MM.1S (cell line): ENCODE measurements around the gene STAT3.

Source experiments
- DNase-seq: peaks from one replicate; pipeline ENCODE4 v3.0.0-alpha.2; 2015
- H2AFZ ChIP-seq: fragments of 300-600 bp; sonication (generic); 2 replicates; pipeline ENCODE4 v1.6.0; 2016; ENCODE audit warnings: antibody characterized with exemption, low read length
- H3F3A ChIP-seq: fragments of 300-600 bp; sonication (generic); 2 replicates; pipeline ENCODE4 v1.6.1; 2016; ENCODE audit warnings: mild to moderate bottlenecking, antibody characterized with exemption, low read length, moderate library complexity, mixed read lengths; ENCODE audit not compliant: insufficient read depth
- H3K27ac ChIP-seq: fragments of 300-600 bp; sonication (generic); 2 replicates; pipeline ENCODE4 v1.5.1; 2016; ENCODE audit warnings: mild to moderate bottlenecking, low read length
- H3K27me3 ChIP-seq: fragments of 300-600 bp; sonication (generic); replicated peaks from 2 replicates; pipeline ENCODE4 v1.6.0; 2016; ENCODE audit warnings: low read length; ENCODE audit not compliant: insufficient read depth
- H3K36me3 ChIP-seq: fragments of 300-600 bp; sonication (generic); replicated peaks from 2 replicates; pipeline ENCODE4 v1.6.1; 2016; ENCODE audit warnings: mild to moderate bottlenecking, low read length, mixed read lengths; ENCODE audit not compliant: insufficient read depth
- H3K4me1 ChIP-seq: fragments of 300-600 bp; sonication (generic); 2 replicates; pipeline ENCODE4 v1.6.1; 2016; ENCODE audit warnings: low read length, mixed read lengths
- H3K4me2 ChIP-seq: fragments of 300-600 bp; sonication (generic); 2 replicates; pipeline ENCODE4 v1.6.0; 2016; ENCODE audit warnings: low read depth, low read length
- H3K4me3 ChIP-seq: fragments of 300-600 bp; sonication (generic); 2 replicates; pipeline ENCODE4 v1.5.1; 2016; ENCODE audit warnings: low read length, mixed read lengths
- H3K79me2 ChIP-seq: fragments of 300-600 bp; sonication (generic); 2 replicates; pipeline ENCODE4 v1.6.1; 2016; ENCODE audit warnings: mixed run types, low read length, mixed read lengths
- H3K9ac ChIP-seq: fragments of 300-600 bp; sonication (generic); 2 replicates; pipeline ENCODE4 v1.6.1; 2016; ENCODE audit warnings: low read length, mixed read lengths
- H3K9me2 ChIP-seq: fragments of 300-600 bp; sonication (generic); replicated peaks from 2 replicates; pipeline ENCODE4 v1.6.1; 2016; ENCODE audit warnings: mild to moderate bottlenecking, low read length, mixed read lengths; ENCODE audit not compliant: insufficient read depth
- H3K9me3 ChIP-seq: fragments of 300-600 bp; sonication (generic); replicated peaks from 2 replicates; pipeline ENCODE4 v1.6.1; 2016; ENCODE audit warnings: mild to moderate bottlenecking, low read length, mixed read lengths; ENCODE audit not compliant: insufficient read depth
- H4K20me1 ChIP-seq: fragments of 300-600 bp; sonication (generic); 2 replicates; pipeline ENCODE4 v1.6.1; 2016; ENCODE audit warnings: mild to moderate bottlenecking, low read length, moderate library complexity, mixed read lengths; ENCODE audit not compliant: insufficient read depth
- CTCF ChIP-seq: fragments of 300-600 bp; sonication (generic); IDR thresholded peaks from 2 replicates; pipeline ENCODE4 v1.5.1; 2016; ENCODE audit warnings: antibody characterized with exemption, low read length, mixed read lengths
- EZH2 ChIP-seq: fragments of 300-600 bp; sonication (generic); optimal IDR thresholded peaks from 2 replicates; pipeline ENCODE3; 2017; ENCODE audit warnings: low read depth, mild to moderate bottlenecking, antibody characterized with exemption, low read length, mixed read lengths
- EZH2phosphoT487 ChIP-seq: fragments of 300-600 bp; sonication (generic); IDR thresholded peaks from 2 replicates; pipeline ENCODE4 v1.6.1; 2018; ENCODE audit warnings: antibody characterized with exemption, low read length

The STAT3 gene

DNA sequence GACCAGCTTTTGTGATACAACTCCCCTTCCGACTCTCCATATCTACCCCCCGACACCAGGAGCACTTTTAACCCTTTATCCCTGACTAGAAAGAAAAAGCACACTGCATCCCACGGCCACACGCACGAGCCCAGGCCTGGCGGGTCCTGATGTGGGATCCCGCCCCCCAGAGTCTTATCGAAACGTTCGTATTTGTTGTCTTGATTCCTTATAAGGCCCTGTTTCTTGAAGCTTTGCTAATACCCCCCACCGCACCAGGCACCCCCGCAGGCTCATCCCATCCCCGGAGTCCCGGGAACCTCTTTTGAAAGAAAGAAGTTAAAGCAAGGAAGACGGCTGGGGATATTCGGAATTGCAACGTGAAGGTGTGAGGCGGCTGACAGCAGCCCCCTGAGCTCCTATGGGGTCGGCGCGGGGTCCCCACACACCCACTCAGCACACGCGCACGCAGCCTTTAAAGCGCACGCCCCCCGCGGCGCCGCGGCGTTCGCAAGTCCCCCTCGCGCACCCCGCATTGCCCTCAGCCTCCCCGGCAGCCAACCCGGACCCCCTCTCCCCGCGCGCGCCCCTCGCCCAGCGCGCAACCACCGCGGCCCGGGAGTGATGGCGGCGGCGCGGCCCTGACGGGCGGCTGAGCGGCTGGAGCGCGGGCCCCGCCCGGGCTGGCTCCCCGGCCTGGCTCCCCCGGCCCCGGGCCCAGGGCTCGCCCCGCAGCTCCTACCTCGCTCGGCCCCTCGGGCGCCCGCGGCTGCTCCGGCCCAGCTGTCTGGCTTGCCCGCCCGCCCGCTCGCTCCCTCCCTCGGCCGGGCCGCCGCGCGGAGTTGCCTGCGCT, 112.5 kb downstream of the STAT3 start:
- Histone ChIP-seq H4K20me1 (no peaks in the 10 kb centered on the region), H3K4me3 (peak overlapping the region; percentile 87), H3K36me3 (no peaks in the 10 kb centered on the region), H3K9me3 (no peaks in the 10 kb centered on the region), H3F3A (no peaks in the 10 kb centered on the region), H3K9me2 (no peaks in the 10 kb centered on the region), H3K4me1 (no peaks in the 10 kb centered on the region), H3K27me3 (no peaks in the 10 kb centered on the region), H2AFZ (peak overlapping the region; percentile 80), H3K79me2 (peaks cover 27% of the 10 kb centered on the region), H3K27ac (no peak overlapping the region), H3K9ac (peak overlapping the region; percentile 65; the same call in 1 of the 2 replicates), H3K4me2 (peak overlapping the region; percentile 95)
- DNase-seq = no peak
- TF ChIP-seq EZH2 = no peak
- TF ChIP-seq CTCF = no peak
- TF ChIP-seq EZH2phosphoT487 = no peak

GRCh38 chr17:42274812-42275526, 113.3 kb downstream of the STAT3 start:
- Histone ChIP-seq H3K79me2 (peaks cover 27% of the 10 kb centered on the region), H4K20me1 (no peaks in the 10 kb centered on the region), H3K4me2 (peak overlapping the region; percentile 95), H3K27me3 (no peaks in the 10 kb centered on the region), H3F3A (no peaks in the 10 kb centered on the region), H3K4me3 (peak overlapping the region; percentile 87), H2AFZ (peak overlapping the region; percentile 80; the same call in 1 of the 2 replicates), H3K9ac (peak overlapping the region; percentile 65; the same call in 1 of the 2 replicates), H3K36me3 (no peaks in the 10 kb centered on the region), H3K4me1 (no peaks in the 10 kb centered on the region), H3K9me2 (no peaks in the 10 kb centered on the region), H3K9me3 (no peaks in the 10 kb centered on the region), H3K27ac (no peak overlapping the region)
- DNase-seq = no peak
- TF ChIP-seq EZH2phosphoT487 = no peak
- TF ChIP-seq CTCF = no peak
- no peak for TF ChIP-seq EZH2

GRCh38 chr17:42274253-42274542, 114.0 kb downstream of the STAT3 start:
- Histone ChIP-seq H3K4me2 (no peak overlapping the region), H3K4me1 (no peaks in the 10 kb centered on the region), H3K27ac (no peak overlapping the region), H3K79me2 (peaks cover 27% of the 10 kb centered on the region), H3K9me2 (no peaks in the 10 kb centered on the region), H3K9ac (no peak overlapping the region), H3K36me3 (no peaks in the 10 kb centered on the region), H4K20me1 (no peaks in the 10 kb centered on the region), H3K9me3 (no peaks in the 10 kb centered on the region), H2AFZ (no peak overlapping the region), H3F3A (no peaks in the 10 kb centered on the region), H3K4me3 (no peak overlapping the region), H3K27me3 (no peaks in the 10 kb centered on the region)
- TF ChIP-seq CTCF = no peak
- no peak for TF ChIP-seq EZH2phosphoT487
- TF ChIP-seq EZH2 = no peak
- no peak for DNase-seq
